Endothelial cell of umbilical vein (primary cell): Measurements from ENCODE around the gene SDC1. TPM values are rescaled to one million over a fixed set of nuclear protein-coding genes. Genes with fewer than 3 reads are reported as not detected.

ENCODE experiments used
- BruUV-seq: library from RNA; stranded (reverse); fragments of 400-500 nt; replicated peaks from 2 replicates; lab custom pipeline; 2021; lab: Mats Ljungman, UMichigan
- CTCF ChIA-PET: fragments of 300-600, 350-600 bp; sonication (Branson Sonifier 250); formaldehyde crosslinking; loops from one replicate; lab custom pipeline; 2021; ENCODE audit warnings: antibody characterized with exemption, inconsistent platforms; lab: Charles Lee
- POLR2A ChIA-PET: fragments of 300-600, 350-600 bp; sonication (Branson Sonifier 250); formaldehyde crosslinking; loops from one replicate; lab custom pipeline; 2021; ENCODE audit warnings: antibody characterized with exemption, inconsistent platforms; lab: Charles Lee
- DNase-seq: peaks from one replicate; pipeline ENCODE4 v3.0.0-alpha.2; 2011; ENCODE audit warnings: low read depth, low spot score
- FAIRE-seq: peaks from 2 replicates; lab custom pipeline; 2011; peaks lifted over from hg19 to GRCh38; lab: Jason Lieb, UNC
- H2AFZ ChIP-seq: 2 replicates; pipeline ENCODE4 v1.6.0; 2012; ENCODE audit warnings: low read depth, low read length, control low read depth, inconsistent platforms
- H3K27ac ChIP-seq: 2 replicates; pipeline ENCODE4 v1.5.1; 2011; ENCODE audit warnings: low read depth, mild to moderate bottlenecking, control low read depth, low read length, moderate library complexity; ENCODE audit not compliant: insufficient read depth
- H3K27me3 ChIP-seq, 2 experiments: 2 replicates each; pipeline versions ENCODE4 v1.6.0 to v1.6.1; 2011; ENCODE audit warnings: low read length in 2 of 2, mixed read lengths in 1 of 2; ENCODE audit not compliant: control insufficient read depth in 2 of 2, insufficient read depth in 2 of 2
- H3K36me3 ChIP-seq, 2 experiments: 2 replicates in 1 of 2; 3 replicates in 1 of 2; pipeline ENCODE4 v1.5.1; 2011; ENCODE audit warnings: low read length in 2 of 2, mild to moderate bottlenecking in 1 of 2, moderate library complexity in 1 of 2; ENCODE audit not compliant: control insufficient read depth in 2 of 2, insufficient read depth in 2 of 2; ENCODE audit errors: extremely low read depth in 1 of 2
- H3K4me1 ChIP-seq: 3 replicates; pipeline ENCODE4 v1.5.1; 2011; ENCODE audit warnings: mild to moderate bottlenecking, low read length; ENCODE audit not compliant: control insufficient read depth, insufficient read depth; ENCODE audit errors: extremely low read depth
- H3K4me2 ChIP-seq: 2 replicates; pipeline ENCODE4 v1.6.1; 2011; ENCODE audit warnings: low read length, control low read depth, mixed read lengths; ENCODE audit not compliant: insufficient read depth
- H3K4me3 ChIP-seq, 3 experiments: fragments of 200-600 bp in 1 of 3; sonication (generic), shearing (Covaris generic) in 1 of 3; replicated peaks in 1 of 3; 2 replicates each; pipeline ENCODE4 v1.5.1; 2011 to 2016; ENCODE audit warnings: control low read depth in 3 of 3, low read length in 3 of 3, mild to moderate bottlenecking in 2 of 3, inconsistent platforms in 1 of 3, low read depth in 1 of 3, moderate library complexity in 1 of 3; ENCODE audit not compliant: insufficient read depth in 1 of 3
- H3K79me2 ChIP-seq: 2 replicates; pipeline ENCODE4 v1.6.0; 2012; ENCODE audit warnings: low read length, inconsistent platforms; ENCODE audit not compliant: control insufficient read depth, insufficient read depth
- H3K9ac ChIP-seq: replicated peaks from 2 replicates; pipeline ENCODE3; 2011; ENCODE audit warnings: low read length, control low read depth; ENCODE audit not compliant: insufficient read depth; ENCODE audit errors: extremely low read depth
- H3K9me1 ChIP-seq: replicated peaks from 3 replicates; pipeline ENCODE4 v1.6.0; 2011; ENCODE audit warnings: mild to moderate bottlenecking, low read length; ENCODE audit not compliant: control insufficient read depth, insufficient read depth; ENCODE audit errors: extremely low read depth
- H3K9me3 ChIP-seq: replicated peaks from 2 replicates; pipeline ENCODE4 v1.5.1; 2012; ENCODE audit warnings: low read length, inconsistent platforms; ENCODE audit not compliant: control insufficient read depth, insufficient read depth
- H4K20me1 ChIP-seq: replicated peaks from 2 replicates; pipeline ENCODE3; 2011; ENCODE audit warnings: mild to moderate bottlenecking, low read length; ENCODE audit not compliant: control insufficient read depth, insufficient read depth; ENCODE audit errors: extremely low read depth
- EZH2 ChIP-seq: IDR thresholded peaks from 2 replicates; pipeline ENCODE4 v1.6.1; 2012; ENCODE audit warnings: borderline replicate concordance, low read depth, mild to moderate bottlenecking, moderate library complexity, low read length, inconsistent platforms; ENCODE audit not compliant: severe bottlenecking
- FOS ChIP-seq: IDR thresholded peaks from 2 replicates; pipeline ENCODE4 v1.6.1; 2011; ENCODE audit warnings: mild to moderate bottlenecking, low read length, moderate library complexity, borderline replicate concordance; ENCODE audit not compliant: insufficient read depth
- GATA2 ChIP-seq: IDR thresholded peaks from 2 replicates; pipeline ENCODE4 v1.7.0; 2011; ENCODE audit warnings: low read depth, mild to moderate bottlenecking, moderate library complexity, mixed read lengths, low read length; ENCODE audit not compliant: insufficient read length, insufficient read depth
- JUN ChIP-seq: IDR thresholded peaks from 2 replicates; pipeline ENCODE4 v1.6.1; 2011; ENCODE audit warnings: borderline replicate concordance, low read depth; ENCODE audit not compliant: insufficient read length, insufficient read depth
- MYC ChIP-seq: IDR thresholded peaks from one replicate; pipeline ENCODE4 v1.6.1; 2011; ENCODE audit warnings: mild to moderate bottlenecking, low read depth, low read length
- POLR2A ChIP-seq: IDR thresholded peaks from 2 replicates; pipeline ENCODE4 v1.6.1; 2012; ENCODE audit warnings: low read depth, mild to moderate bottlenecking, control low read depth, low read length
- dilution Hi-C: fragments of 300-500 bp; cut with MboI; formaldehyde crosslinking; loops from one replicate; pipeline ENCODE4 v1.15.0; 2019; ENCODE audit warnings: low sequenced_read_pairs; ENCODE audit not compliant: extremely low pct_ligation_motif_present
- intact Hi-C: fragments of 100-400 bp; cut with micrococcal nuclease; formaldehyde crosslinking; loops from one replicate; pipeline ENCODE4 v1.10.0; 2022
- polyA plus RNA-seq, 4 experiments: library from polyadenylated mRNA; depleted of rRNA in 3 of 4; stranded (reverse) in 3 of 4; unstranded in 1 of 4; fragments of >200 nt; gene quantifications; 2 replicates each; pipeline versions ENCODE4 v1.2.1 to v1.2.3, GENCODE V29; 2011 to 2012; ENCODE audit warnings: missing spikeins in 1 of 4
- total RNA-seq: library from RNA; stranded (reverse); gene quantifications from 2 replicates; pipeline ENCODE4 v1.2.3, GENCODE V29; 2021
- TF ChIP-seq, protein P1 (sequence below), 2 donors: IDR thresholded peaks; 1 replicate in 1 of 2; 2 replicates in 1 of 2; pipeline ENCODE4 v1.5.1; 2011; ENCODE audit warnings: low read length in 2 of 2, mild to moderate bottlenecking in 2 of 2, moderate library complexity in 2 of 2, control low read depth in 1 of 2, inconsistent platforms in 1 of 2, low read depth in 1 of 2; ENCODE audit not compliant: insufficient read depth in 1 of 2; ENCODE audit errors: extremely low read depth in 1 of 2
- TF ChIP-seq, protein P2 (sequence below): IDR thresholded peaks from 2 replicates; pipeline ENCODE4 v1.6.1; 2011; ENCODE audit not compliant: insufficient read depth, insufficient read length

The SDC1 gene
- total and polyA plus RNA-seq, 2 donors (not counting 3 experiments of a cell fraction or from before 2014, with no cell fraction given) = 3.2 to 4.0 TPM

- Histone ChIP-seq H3K9ac (no peak overlapping the region), H3K4me2 (no peak overlapping the region), H3K4me3 (no peak overlapping the region), H3K79me2 (no peaks in the 10 kb centered on the region), H3K27ac (no peak overlapping the region), H3K9me1 (no peaks in the 10 kb centered on the region), H3K36me3 (no peaks in the 10 kb centered on the region), H3K9me3 (no peaks in the 10 kb centered on the region), H3K27me3 (peaks cover 0 to 3% of the 10 kb centered on the region in 2 experiments), H3K4me1 (no peaks in the 10 kb centered on the region), H4K20me1 (no peaks in the 10 kb centered on the region), H2AFZ (no peak overlapping the region)
- POLR2A ChIA-PET = no interaction called here
- BruUV-seq = no TSS peak
- intact Hi-C loops = no loop called here
- TF ChIP-seq, protein P1, sequence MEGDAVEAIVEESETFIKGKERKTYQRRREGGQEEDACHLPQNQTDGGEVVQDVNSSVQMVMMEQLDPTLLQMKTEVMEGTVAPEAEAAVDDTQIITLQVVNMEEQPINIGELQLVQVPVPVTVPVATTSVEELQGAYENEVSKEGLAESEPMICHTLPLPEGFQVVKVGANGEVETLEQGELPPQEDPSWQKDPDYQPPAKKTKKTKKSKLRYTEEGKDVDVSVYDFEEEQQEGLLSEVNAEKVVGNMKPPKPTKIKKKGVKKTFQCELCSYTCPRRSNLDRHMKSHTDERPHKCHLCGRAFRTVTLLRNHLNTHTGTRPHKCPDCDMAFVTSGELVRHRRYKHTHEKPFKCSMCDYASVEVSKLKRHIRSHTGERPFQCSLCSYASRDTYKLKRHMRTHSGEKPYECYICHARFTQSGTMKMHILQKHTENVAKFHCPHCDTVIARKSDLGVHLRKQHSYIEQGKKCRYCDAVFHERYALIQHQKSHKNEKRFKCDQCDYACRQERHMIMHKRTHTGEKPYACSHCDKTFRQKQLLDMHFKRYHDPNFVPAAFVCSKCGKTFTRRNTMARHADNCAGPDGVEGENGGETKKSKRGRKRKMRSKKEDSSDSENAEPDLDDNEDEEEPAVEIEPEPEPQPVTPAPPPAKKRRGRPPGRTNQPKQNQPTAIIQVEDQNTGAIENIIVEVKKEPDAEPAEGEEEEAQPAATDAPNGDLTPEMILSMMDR (IDR thresholded peaks at IDR 0.05; ENCODE audit: extremely low read depth in 1 of 2, insufficient read depth in 1 of 2, low read depth in 1 of 2, low read length in 2 of 2) = no peak
- no peak for TF ChIP-seq EZH2
- TF ChIP-seq FOS = no peak
- no peak for TF ChIP-seq POLR2A
- TF ChIP-seq, protein P2, sequence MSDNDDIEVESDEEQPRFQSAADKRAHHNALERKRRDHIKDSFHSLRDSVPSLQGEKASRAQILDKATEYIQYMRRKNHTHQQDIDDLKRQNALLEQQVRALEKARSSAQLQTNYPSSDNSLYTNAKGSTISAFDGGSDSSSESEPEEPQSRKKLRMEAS = no peak
- TF ChIP-seq JUN = no peak
- no peak for TF ChIP-seq MYC
- no peak for TF ChIP-seq GATA2
- dilution Hi-C loops = no loop called here
- DNase-seq (no peak), FAIRE-seq (no peak)
- CTCF ChIA-PET = no interaction called here
Observed at GRCh38 chr2:20175931-20176330, 49.0 kb downstream of the SDC1 start.
